Breast epithelium (tissue), 3 donors: ENCODE measurements around the gene PGBD1.

Source experiments
- POLR2A ChIP-seq: fragments of 450-650 bp; IDR thresholded peaks from one replicate; pipeline ENCODE4 v1.6.1; 2016; ENCODE audit warnings: antibody characterized with exemption, mild to moderate bottlenecking, moderate library complexity
- TF ChIP-seq, protein P1 (sequence below), 3 donors: fragments of 450-650 bp; IDR thresholded peaks; one replicate each; pipeline ENCODE4 v1.5.1; 2016 to 2017; ENCODE audit warnings: antibody characterized with exemption in 3 of 3, mild to moderate bottlenecking in 3 of 3, moderate library complexity in 3 of 3

DNA sequence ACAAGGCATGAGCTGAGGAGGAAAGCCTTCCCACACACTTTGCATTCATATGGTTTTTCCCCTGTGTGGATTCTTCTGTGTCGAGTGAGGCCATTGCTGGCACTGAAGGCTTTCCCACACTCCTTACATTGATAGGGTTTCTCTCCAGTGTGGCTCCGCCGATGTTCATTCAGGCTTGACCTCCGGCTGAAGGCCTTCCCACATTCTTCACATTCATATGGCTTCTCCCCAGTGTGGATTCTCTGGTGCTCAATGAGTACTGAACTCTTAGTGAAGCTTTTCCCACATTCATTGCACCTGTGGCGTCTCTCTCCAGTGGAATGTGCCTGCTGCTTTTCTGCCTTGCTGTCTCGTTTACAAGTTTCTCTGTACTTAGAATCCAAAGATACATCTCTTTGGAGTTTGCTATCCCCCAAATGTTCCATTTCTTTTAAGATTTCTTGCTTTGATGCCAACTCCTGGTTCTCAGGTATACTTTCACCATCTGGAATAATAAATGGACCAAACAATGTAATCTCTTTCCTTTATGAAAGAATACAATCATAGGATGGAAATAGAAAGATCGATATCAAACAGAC lies 45.1 kb downstream of the PGBD1 start:
- TF ChIP-seq, protein P1, sequence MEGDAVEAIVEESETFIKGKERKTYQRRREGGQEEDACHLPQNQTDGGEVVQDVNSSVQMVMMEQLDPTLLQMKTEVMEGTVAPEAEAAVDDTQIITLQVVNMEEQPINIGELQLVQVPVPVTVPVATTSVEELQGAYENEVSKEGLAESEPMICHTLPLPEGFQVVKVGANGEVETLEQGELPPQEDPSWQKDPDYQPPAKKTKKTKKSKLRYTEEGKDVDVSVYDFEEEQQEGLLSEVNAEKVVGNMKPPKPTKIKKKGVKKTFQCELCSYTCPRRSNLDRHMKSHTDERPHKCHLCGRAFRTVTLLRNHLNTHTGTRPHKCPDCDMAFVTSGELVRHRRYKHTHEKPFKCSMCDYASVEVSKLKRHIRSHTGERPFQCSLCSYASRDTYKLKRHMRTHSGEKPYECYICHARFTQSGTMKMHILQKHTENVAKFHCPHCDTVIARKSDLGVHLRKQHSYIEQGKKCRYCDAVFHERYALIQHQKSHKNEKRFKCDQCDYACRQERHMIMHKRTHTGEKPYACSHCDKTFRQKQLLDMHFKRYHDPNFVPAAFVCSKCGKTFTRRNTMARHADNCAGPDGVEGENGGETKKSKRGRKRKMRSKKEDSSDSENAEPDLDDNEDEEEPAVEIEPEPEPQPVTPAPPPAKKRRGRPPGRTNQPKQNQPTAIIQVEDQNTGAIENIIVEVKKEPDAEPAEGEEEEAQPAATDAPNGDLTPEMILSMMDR (IDR thresholded peaks at IDR 0.05) = no peak
- no peak for TF ChIP-seq POLR2A
